Measurements from ENCODE around the gene TTLL10.

DNA sequence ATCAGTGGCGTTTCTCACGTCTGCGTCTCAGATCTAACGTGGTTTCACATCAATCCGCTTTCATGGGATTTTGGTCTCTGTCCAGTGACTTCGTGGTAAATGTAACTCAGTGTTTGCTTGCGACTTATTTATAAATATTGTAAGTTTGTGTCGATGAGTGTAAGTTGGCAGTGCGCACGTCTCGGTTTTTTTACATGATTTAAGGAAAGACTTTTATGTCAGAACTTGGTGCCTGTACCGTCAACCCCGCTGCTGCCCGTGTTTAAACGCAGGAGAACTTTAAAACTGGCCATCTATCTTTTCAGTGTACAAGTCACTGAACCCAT, 59.9 kb downstream of the TTLL10 start:
- TF ChIP-seq, protein P1, sequence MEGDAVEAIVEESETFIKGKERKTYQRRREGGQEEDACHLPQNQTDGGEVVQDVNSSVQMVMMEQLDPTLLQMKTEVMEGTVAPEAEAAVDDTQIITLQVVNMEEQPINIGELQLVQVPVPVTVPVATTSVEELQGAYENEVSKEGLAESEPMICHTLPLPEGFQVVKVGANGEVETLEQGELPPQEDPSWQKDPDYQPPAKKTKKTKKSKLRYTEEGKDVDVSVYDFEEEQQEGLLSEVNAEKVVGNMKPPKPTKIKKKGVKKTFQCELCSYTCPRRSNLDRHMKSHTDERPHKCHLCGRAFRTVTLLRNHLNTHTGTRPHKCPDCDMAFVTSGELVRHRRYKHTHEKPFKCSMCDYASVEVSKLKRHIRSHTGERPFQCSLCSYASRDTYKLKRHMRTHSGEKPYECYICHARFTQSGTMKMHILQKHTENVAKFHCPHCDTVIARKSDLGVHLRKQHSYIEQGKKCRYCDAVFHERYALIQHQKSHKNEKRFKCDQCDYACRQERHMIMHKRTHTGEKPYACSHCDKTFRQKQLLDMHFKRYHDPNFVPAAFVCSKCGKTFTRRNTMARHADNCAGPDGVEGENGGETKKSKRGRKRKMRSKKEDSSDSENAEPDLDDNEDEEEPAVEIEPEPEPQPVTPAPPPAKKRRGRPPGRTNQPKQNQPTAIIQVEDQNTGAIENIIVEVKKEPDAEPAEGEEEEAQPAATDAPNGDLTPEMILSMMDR (IDR thresholded peaks at IDR 0.05): no peak
- no peak for TF ChIP-seq POLR2A (IDR thresholded peaks at IDR 0.05)

Measured in esophagus squamous epithelium (tissue), 4 donors.